Measurements from ENCODE around the gene SLC22A4.

GRCh38 chr5:132270706-132271105 lies 23.5 kb upstream of the SLC22A4 start:
- TF ChIP-seq CTCF (optimal IDR thresholded peaks at IDR 0.05 in 1 of 3, IDR thresholded peaks at IDR 0.05 in 1 of 3, conservative IDR thresholded peaks at IDR 0.05 in 1 of 3; ENCODE audit: extremely low read depth in 1 of 3, insufficient read depth in 2 of 3, low read length in 3 of 3): no peak
- TF ChIP-seq EZH2 (IDR thresholded peaks at IDR 0.05; ENCODE audit: low read length): no peak
